NCI-H1436 (cell line): ENCODE data around the gene CTRL.
A peak's percentile ranks its signal among the peaks of the same experiment; 100 is the strongest.

Experiments
- DNase-seq: peaks from one replicate; lab custom pipeline; 2025; lab: John Stamatoyannopoulos, UW

CTRL gene

DNA sequence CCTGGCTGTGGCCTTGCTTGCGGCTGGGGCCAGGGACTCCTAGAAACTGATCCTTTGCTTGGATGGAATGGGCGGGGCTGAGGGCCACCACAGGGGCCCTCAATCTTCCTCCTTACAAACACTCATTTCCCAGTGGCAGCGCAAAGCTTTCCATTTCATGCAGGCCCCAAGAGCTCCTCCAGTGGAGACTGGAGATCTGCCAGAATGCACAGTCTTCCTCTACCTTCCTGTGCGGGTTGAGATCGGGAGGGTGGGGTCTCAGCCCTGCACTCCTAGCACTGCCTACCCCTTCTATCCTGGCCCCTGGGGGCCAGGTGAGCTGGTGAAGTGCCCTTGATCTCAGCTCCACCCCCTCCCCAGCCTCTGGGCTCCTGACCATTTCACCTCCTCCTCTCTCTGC lies 45.3 kb downstream of the CTRL start:
- no peak for DNase-seq

- DNase-seq, result no peak
Observed at GRCh38 chr16:67885976-67886375, 45.7 kb downstream of the CTRL start.

GRCh38 chr16:67885545-67885944 lies 46.1 kb downstream of the CTRL start:
- no peak for DNase-seq

- DNase-seq, result peak; percentile 83
Observed at GRCh38 chr16:67884684-67885083, 47.0 kb downstream of the CTRL start, which contains the start of gene NRN1L. TSS of gene NRN1L (plus strand) at chr16:67884885. CDS start at chr16:67884904, 19 bp downstream.

- peak; percentile 55 for DNase-seq
Observed at GRCh38 chr16:67883872-67884261, 47.8 kb downstream of the CTRL start.

DNA sequence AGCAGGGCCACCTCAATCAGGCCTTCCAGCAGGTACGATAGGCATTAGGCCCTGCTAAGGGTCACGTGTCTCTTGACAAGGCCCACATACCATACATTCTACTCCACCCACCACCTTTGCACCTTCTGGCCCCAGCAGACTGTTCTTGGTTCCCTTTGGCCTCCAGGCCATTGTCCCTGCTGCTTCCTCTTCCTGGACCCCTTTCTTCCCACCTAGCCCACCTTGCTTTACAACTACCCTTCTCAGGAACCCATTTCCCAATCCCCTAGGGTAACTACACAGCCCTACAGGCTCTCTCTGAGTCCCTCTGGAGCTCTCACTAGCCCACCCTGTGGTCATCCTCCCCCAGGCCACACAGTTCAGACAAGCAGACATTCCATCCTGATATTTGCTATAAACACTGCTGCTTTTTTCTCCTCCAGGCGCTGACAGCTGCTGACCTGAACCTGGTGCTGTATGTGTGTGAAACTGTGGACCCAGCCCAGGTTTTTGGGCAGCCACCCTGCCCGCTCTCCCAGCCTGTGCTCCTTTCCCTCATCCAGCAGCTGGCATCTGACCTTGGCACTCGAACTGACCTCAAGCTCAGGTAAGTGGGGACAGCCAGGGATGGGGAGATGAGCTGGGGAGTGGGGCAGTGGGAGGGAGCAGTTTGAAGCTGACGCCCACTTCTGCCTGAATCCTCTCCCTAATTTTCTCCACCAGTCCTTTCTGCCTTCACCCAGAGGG lies 48.4 kb downstream of the CTRL start:
- no peak for DNase-seq

GRCh38 chr16:67882374-67883145 lies 49.1 kb downstream of the CTRL start:
- no peak for DNase-seq

DNA sequence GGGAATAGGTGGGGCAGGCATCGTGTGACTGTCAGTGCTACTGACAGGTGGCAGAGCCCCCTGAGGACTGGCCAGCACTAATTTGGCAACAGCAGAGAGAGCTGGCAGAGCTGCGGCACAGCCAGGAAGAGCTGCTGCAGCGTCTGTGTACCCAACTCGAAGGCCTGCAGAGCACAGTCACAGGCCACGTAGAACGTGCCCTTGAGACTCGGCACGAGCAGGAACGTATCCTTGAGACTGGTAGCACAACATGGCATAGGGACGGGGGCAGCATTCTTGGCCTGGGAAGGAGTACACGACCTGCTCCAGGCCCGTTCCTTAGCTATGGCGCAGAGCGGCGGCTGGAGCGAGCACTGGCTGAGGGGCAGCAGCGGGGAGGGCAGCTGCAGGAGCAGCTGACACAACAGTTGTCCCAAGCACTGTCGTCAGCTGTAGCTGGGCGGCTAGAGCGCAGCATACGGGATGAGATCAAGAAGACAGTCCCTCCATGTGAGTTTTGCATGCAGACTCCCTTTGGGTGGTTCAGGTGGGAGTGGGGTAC lies 50.0 kb downstream of the CTRL start:
- DNase-seq, result no peak

- no peak for DNase-seq
Observed at GRCh38 chr16:67880584-67880983, 51.1 kb downstream of the CTRL start.

DNA sequence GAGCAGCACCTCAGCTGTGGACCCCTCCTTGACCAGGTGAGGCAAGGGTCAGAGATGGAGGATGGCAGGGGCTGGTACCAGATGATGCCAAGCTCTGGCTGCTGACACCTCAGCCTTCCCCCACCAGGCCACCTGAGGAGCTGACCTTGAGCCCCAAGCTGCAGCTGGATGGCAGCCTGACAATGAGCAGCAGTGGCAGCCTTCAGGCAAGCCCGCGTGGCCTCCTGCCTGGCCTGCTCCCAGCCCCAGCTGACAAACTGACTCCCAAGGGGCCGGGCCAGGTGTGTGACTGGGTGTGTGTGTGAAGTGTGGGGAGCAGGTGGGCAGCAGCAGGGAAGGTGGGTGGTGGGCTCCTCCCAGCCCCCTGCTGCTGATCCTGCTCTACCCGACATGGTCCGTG lies 51.7 kb downstream of the CTRL start:
- no peak for DNase-seq
